ENCODE data around the gene CUL1. TPM values are rescaled to one million over a fixed set of nuclear protein-coding genes. Genes with fewer than 3 reads are reported as not detected.

Gene CUL1
- total and polyA plus RNA-seq, 2 donors (not counting 3 experiments of a cell fraction or from before 2014, with no cell fraction given), result 25.7 to 50.2 TPM

GRCh38 chr7:148701414-148701813, 2.7 kb downstream of the CUL1 start:
- Histone ChIP-seq H3K79me2 (ENCODE audit: control insufficient read depth, insufficient read depth, low read length) (peaks cover 77% of the 10 kb centered on the region), H3K27me3 (ENCODE audit: control insufficient read depth in 2 of 2, insufficient read depth in 2 of 2, low read length in 2 of 2) (no peaks in the 10 kb centered on the region), H3K36me3 (ENCODE audit: control insufficient read depth in 2 of 2, extremely low read depth in 1 of 2, insufficient read depth in 2 of 2, low read length in 2 of 2) (no peaks in the 10 kb centered on the region), H3K9ac (replicated peaks; ENCODE audit: extremely low read depth, insufficient read depth, low read length) (no peak overlapping the region), H3K9me3 (replicated peaks; ENCODE audit: control insufficient read depth, insufficient read depth, low read length) (no peaks in the 10 kb centered on the region), H3K4me1 (ENCODE audit: control insufficient read depth, extremely low read depth, insufficient read depth, low read length) (peaks cover 33% of the 10 kb centered on the region), H3K4me2 (ENCODE audit: insufficient read depth, low read length) (peak overlapping the region; percentile 99), H4K20me1 (replicated peaks; ENCODE audit: control insufficient read depth, extremely low read depth, insufficient read depth, low read length) (peaks cover 20% of the 10 kb centered on the region), H3K27ac (ENCODE audit: insufficient read depth, low read depth, low read length) (no peak overlapping the region), H3K4me3 (replicated peaks in 1 of 3; ENCODE audit: insufficient read depth in 1 of 3, low read depth in 1 of 3, low read length in 3 of 3) (no peak overlapping the region), H3K9me1 (replicated peaks; ENCODE audit: control insufficient read depth, extremely low read depth, insufficient read depth, low read length) (no peaks in the 10 kb centered on the region), H2AFZ (ENCODE audit: low read depth, low read length) (no peak overlapping the region)
- DNase-seq (ENCODE audit: low read depth, low spot score) (peak; percentile 13), FAIRE-seq (no peak)
- intact Hi-C loops (cut with micrococcal nuclease) (loop anchor here (2.0 kb wide), 2 partner anchors 31 to 71 kb away; no protein-coding TSS in a partner anchor), dilution Hi-C loops (cut with MboI; ENCODE audit: extremely low pct_ligation_motif_present, low sequenced_read_pairs) (no loop called here)
- no TSS peak for BruUV-seq (replicated peaks)
- TF ChIP-seq MYC (IDR thresholded peaks at IDR 0.05; ENCODE audit: low read depth, low read length) (no peak), POLR2A (IDR thresholded peaks at IDR 0.05; ENCODE audit: low read depth, low read length) (no peak), GATA2 (IDR thresholded peaks at IDR 0.05; ENCODE audit: insufficient read depth, insufficient read length, low read depth, low read length) (no peak), CTCF (IDR thresholded peaks at IDR 0.05; ENCODE audit: extremely low read depth in 1 of 2, insufficient read depth in 1 of 2, low read depth in 1 of 2, low read length in 2 of 2) (no peak), EZH2 (IDR thresholded peaks at IDR 0.05; ENCODE audit: borderline replicate concordance, low read depth, low read length, severe bottlenecking) (no peak), FOS (IDR thresholded peaks at IDR 0.05; ENCODE audit: borderline replicate concordance, insufficient read depth, low read length) (no peak), POLR2AphosphoS5 (IDR thresholded peaks at IDR 0.05; ENCODE audit: insufficient read depth, low read depth, low read length) (no peak), MAX (IDR thresholded peaks at IDR 0.05; ENCODE audit: insufficient read depth, insufficient read length) (no peak), JUN (IDR thresholded peaks at IDR 0.05; ENCODE audit: borderline replicate concordance, insufficient read depth, insufficient read length, low read depth) (no peak)
- POLR2A ChIA-PET, result no interaction called here
- CTCF ChIA-PET, result no interaction called here
